PC-9 (cell line): ENCODE data around the gene CIBAR2.

Source experiments
- EZH2 ChIP-seq: fragments of 200-600 bp; sonication (generic); IDR thresholded peaks from 2 replicates; pipeline ENCODE4 v1.8.0; 2017; ENCODE audit warnings: antibody characterized with exemption, low read depth
- TF ChIP-seq, protein P1 (sequence below): fragments of 200-600 bp; sonication (generic); conservative IDR thresholded peaks from 2 replicates; pipeline ENCODE4 v1.6.1; 2017; ENCODE audit warnings: mixed run types, antibody characterized with exemption, mild to moderate bottlenecking, moderate library complexity

DNA sequence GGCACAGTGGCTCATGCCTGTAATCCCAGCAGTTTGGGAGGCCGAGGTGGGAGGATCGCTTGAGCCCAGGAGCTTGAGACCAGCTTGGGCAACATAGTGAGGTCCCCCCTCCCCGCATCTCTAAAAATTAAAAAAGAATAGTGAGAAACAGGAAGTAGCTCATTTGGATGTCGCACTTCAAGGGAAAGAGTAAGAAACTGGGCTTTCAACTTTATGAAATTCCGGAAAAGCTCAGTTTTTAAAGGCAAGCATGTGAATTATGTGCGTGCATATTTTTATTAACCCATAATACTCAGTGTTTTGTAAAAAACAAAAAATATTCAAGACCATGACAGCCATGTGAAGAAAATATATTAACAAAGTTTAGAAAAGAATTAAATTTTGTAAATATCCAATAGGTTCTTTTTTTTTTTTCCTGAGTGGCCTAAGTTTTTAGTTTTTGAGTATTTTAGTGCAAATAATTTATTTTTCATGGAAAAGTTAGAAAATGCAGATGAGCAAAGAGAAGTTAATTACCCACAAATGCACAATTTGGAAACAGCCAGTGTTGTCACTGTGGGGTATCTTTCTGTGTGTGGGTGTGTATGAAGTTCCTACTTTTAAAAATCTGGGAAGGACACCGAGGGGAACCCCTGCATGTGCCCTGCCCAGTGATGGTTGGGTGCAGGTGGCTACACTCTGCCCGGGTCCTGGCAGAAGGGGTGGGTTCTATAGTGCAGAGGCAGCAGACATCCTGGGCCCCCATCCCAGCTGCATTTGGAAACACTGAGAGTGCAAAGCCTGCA lies 40.0 kb downstream of the CIBAR2 start:
- TF ChIP-seq, protein P1, sequence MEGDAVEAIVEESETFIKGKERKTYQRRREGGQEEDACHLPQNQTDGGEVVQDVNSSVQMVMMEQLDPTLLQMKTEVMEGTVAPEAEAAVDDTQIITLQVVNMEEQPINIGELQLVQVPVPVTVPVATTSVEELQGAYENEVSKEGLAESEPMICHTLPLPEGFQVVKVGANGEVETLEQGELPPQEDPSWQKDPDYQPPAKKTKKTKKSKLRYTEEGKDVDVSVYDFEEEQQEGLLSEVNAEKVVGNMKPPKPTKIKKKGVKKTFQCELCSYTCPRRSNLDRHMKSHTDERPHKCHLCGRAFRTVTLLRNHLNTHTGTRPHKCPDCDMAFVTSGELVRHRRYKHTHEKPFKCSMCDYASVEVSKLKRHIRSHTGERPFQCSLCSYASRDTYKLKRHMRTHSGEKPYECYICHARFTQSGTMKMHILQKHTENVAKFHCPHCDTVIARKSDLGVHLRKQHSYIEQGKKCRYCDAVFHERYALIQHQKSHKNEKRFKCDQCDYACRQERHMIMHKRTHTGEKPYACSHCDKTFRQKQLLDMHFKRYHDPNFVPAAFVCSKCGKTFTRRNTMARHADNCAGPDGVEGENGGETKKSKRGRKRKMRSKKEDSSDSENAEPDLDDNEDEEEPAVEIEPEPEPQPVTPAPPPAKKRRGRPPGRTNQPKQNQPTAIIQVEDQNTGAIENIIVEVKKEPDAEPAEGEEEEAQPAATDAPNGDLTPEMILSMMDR: no peak
- no peak for TF ChIP-seq EZH2
